NOMO-1 (cell line): Measurements from ENCODE around the gene EHMT1.
A peak's percentile ranks its signal among the peaks of the same experiment; 100 is the strongest.

Experiments used
- DNase-seq, 2 experiments: peaks; one replicate each; lab custom pipeline; 2025; ENCODE audit not compliant: unreplicated experiment in 2 of 2; lab: John Stamatoyannopoulos, UW

The EHMT1 gene

GRCh38 chr9:137618105-137619067, at the start of gene EHMT1:
TSS of gene EHMT1 (plus strand) at chr9:137619005. CDS start at chr9:137619029, 24 bp downstream.
- DNase-seq, result peak; percentile 92 to 98

GRCh38 chr9:137569609-137570203, 49.1 kb upstream of the EHMT1 start:
- no peak for DNase-seq

- no peak for DNase-seq
These were observed 48.2 kb upstream of the EHMT1 start for GRCh38 chr9:137570566-137570965.

DNA sequence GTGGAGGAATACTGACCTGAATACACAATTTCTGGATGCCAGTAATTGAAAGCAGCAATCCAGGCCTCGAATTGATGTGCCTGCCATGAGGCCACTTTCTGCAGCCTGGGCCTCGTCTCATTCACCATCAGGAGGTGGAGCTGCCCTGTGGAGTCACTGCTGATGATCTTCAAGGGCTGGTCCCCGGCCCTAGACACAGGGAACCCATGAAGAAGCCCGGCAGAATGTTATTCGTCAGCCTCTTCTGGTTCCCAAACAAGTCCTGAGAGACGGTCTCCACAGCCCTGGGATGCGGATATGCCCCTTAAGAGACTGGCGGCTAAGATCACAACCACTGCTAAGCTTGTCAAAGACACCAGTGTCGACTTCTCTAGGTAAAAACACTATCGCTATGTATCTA, 44.6 kb upstream of the EHMT1 start:
- DNase-seq, result no peak

DNA sequence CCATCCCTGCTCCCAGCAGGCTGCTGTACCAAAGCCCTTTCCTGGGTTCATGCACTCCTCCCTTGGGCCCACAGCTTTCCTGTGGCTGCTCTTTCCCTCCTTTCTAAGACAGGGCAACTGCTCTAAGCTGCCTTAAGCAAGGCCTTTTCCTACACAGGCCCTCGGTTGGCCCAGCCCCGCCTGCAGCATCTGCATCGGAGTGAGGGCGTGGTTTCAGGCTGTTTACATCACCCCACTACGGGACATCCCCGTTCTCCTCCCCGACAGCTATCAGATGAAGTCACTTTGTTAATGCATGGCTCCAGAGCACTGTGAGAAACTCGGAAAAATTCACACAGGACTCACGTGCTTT, 43.5 kb upstream of the EHMT1 start:
- peak; percentile 32 to 51 for DNase-seq

GRCh38 chr9:137575716-137576411, 42.9 kb upstream of the EHMT1 start:
- DNase-seq, result peak; percentile 40 to 78

DNA sequence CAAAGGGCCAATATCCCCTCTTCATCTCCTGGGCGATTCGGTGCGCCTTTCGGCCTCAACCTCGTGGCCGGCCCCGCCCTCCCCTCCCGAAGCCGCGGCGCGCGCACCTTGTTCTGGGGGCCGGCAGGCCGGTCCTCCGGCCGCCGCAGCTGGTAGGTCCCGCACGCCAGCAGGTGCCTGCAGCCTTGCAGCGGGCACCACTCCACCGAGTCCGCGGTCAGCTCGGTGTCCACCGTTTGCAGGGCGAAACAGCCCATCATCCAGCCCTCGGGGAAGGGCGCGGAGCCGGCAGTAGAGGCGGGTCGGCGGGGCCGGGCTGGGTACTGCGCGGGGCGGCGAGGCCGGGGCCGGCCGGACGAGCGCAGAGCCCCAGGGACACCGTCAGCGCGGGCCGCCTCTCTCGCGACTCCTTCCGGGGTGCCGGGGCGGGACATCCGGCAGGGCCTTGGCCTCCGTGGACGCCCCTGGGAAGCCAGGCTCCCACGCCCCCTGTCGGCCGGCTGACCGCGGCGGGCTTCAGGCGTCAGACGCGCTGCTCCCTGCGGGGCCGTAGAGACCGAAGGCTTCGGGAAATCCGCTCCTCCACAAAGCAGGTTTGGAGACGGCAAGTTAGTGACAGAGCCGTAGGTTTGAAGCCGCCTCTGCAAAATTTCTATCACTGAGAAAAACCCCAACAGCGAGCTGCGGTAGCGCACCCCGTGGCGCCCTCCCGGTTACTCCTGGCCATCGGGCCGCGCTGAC, 40.1 kb upstream of the EHMT1 start, which contains the start of gene DPH7:
Gene DPH7 (minus strand): TSS at position 408 of the 741 bp plus-strand sequence. CDS start 148 bp downstream, at position 260.
- DNase-seq, result peak; percentile 90 to 97

GRCh38 chr9:137579259-137579604, 39.6 kb upstream of the EHMT1 start:
- no peak for DNase-seq

GRCh38 chr9:137580209-137580953, 38.4 kb upstream of the EHMT1 start:
- DNase-seq, result no peak

- no peak for DNase-seq
These were observed 37.9 kb upstream of the EHMT1 start for GRCh38 chr9:137580954-137581322.

DNA sequence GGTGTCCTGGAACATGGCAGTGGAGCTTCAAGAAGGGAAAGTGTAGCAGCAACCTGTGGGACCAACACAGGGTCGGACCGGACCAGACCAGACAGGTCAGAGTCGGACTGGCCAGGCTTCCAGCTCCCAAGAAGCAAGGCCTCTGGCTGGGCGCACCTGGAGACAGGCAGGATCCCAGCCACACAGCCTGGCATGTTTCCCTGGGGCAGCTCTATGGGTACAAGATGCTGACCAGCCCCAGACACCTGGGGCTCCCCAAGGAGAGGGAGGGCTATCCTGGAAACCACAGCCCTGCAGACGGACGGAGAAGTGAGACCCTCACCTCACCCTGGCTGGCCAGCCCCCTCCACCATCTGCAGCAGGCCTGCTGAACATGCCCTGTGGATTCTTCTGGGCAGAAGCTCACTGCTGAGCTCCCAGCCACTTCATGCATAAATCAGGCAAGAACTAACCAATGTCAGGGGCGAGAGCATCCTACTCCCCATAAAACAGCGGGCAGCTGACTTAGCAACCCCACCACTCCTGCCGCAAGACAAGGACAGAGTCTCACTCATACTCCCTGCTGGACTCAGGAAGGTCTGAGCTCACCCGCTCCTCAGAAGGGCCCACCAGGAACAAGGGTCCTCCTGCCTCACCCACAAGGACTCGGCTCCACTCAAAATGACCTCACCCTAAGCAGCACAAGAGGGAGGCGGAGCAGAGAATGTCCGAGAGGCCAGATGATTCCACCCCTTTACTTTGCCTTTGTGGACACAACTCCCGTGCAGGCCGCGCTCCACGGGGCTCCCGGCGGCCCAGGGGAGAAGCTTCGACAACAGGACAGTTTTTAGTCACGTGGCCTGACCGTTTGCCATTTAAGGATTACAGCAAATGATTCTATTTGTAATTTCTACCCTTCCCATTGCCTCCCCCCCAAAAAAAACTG, 37.2 kb upstream of the EHMT1 start:
- DNase-seq, result no peak

DNA sequence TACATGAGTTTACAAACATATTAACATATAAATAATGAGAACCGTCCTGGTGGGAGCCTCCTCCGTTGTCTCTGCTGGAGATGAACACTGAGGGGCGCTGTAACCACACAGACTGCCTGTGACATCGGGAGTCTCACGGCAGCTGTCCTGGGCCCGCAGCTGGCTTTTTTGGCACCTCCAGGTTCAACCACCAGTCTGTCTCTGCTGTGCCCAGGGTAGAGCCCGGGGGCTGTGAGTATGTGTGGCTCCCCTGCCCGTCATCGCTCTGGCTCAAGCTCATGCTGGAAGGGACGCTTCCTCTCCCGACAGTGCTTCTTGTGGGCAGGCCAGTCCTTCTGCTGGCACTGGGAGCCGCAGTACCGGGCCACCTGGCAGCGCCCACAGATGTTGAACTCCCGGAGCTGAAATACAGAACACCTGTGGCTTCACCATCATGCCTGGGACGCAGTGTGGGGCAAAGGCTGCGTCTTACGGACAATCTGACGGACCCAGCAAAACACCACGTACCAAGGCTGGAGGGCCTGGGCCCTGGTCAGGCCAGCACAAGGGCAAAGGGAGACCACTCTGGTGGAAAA, 36.4 kb upstream of the EHMT1 start:
- DNase-seq, result peak in 1 of 2 experiments; percentile 31

DNA sequence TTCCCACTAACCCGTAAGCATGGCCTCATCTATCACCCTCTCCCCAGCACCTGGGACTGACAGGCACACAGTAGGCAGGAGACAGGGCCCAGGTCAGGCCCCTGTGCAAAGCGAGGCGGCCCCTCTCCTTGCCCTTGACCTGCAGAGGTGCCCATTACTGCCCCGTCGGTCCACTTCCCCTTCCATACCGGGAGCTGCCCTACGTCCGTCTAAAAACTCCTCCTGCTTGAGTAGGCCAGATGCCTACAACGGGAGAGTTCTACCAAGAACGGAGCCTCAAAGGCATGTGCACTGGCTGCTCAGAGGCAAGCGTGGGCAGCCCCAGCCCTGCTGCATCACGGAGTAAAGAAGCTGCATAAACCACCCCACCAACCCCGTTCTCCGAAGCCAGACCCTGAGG, 35.5 kb upstream of the EHMT1 start:
- no peak for DNase-seq

DNA sequence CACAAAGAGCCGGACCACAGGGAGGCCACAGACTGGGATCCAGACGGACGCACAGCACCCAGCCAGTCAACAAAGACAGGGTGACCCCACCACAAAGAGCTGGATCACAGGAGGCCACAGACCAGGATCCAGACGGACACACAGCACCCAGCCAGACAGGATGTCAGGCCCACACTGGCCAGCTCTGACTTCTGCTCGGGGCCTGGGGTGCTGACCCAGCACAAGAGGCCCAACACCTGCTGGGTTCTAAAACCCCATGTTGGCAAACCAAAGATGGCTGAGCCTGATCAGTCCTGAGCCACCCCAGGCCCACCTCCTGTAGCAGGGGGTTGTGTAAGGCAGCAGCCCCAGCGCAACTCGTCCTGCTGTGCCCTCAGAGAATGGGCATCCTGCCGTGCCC, 34.8 kb upstream of the EHMT1 start:
- no peak for DNase-seq

GRCh38 chr9:137586854-137587253, 32.0 kb upstream of the EHMT1 start:
- DNase-seq, result no peak

DNA sequence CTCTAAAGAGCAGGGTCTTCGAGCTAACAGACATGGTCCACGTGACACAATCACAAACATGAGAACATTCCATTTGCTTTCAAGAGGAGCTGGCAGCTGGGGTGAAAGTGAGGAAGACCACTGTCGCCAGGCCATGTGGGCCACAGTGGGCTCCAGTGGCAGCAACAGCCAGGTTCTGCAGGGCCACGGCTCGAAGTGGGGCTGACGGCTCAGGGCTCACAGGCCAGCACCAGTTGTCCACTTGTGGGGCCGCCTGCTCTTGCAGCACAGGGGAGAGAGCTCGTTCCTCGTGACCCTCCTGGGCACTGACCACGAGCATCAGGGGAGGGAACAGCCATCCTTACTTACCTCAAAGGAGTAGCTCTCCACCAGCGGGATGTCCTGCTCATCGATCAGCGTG, 30.5 kb upstream of the EHMT1 start:
- DNase-seq, result no peak

- no peak for DNase-seq
These were observed 29.9 kb upstream of the EHMT1 start for GRCh38 chr9:137588891-137589290.

GRCh38 chr9:137589441-137590122, 29.2 kb upstream of the EHMT1 start:
- peak in 1 of 2 experiments; percentile 28 for DNase-seq
